ENCODE data around the gene CNTNAP5. TPM values are rescaled to one million over a fixed set of nuclear protein-coding genes. Genes with fewer than 3 reads are reported as not detected.

The CNTNAP5 gene
- total and polyA plus RNA-seq, 2 donors from 2014 or later, result 0.50 TPM; not detected in 1

DNA sequence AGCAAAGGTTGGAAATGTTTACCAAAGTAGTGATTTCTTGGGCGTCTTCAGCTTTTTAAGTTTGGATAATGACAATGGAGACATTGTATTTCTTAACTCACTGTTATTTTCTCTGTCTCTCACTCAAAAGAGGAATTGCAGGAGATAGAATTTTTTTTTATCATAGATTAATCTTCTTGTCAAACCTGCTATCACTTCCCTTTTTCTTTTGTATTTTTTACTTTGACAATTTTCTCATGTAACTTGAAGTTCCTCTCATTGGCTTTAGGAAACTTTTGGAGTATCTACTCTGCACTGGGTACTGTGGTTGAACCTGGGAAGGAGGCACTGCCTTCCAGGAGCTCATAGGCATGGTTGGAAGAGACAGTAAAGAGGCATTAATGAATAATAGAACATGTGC lies 489.1 kb downstream of the CNTNAP5 start:
- Histone ChIP-seq H3K9me3 (ENCODE audit: control insufficient read depth in 2 of 3, insufficient read depth in 1 of 3, low read length in 3 of 3) (peaks cover 0 to 2% (median 0%) of the 10 kb centered on the region in 3 donors), H3K27ac (ENCODE audit: low read depth in 2 of 2, low read length in 2 of 2) (no peak overlapping the region), H3K9ac (ENCODE audit: low read length in 3 of 3) (no peak overlapping the region), H3K27me3 (ENCODE audit: control insufficient read depth, insufficient read depth, low read length) (no peaks in the 10 kb centered on the region), H3K4me3 (ENCODE audit: low read length in 3 of 3) (no peak overlapping the region), H3K4me1 (ENCODE audit: control insufficient read depth in 2 of 3, insufficient read depth in 2 of 3, low read depth in 1 of 3, low read length in 3 of 3) (no peaks in the 10 kb centered on the region), H3K36me3 (ENCODE audit: control insufficient read depth in 2 of 3, insufficient read depth in 3 of 3, low read length in 3 of 3) (no peaks in the 10 kb centered on the region)
- TF ChIP-seq, protein P1, sequence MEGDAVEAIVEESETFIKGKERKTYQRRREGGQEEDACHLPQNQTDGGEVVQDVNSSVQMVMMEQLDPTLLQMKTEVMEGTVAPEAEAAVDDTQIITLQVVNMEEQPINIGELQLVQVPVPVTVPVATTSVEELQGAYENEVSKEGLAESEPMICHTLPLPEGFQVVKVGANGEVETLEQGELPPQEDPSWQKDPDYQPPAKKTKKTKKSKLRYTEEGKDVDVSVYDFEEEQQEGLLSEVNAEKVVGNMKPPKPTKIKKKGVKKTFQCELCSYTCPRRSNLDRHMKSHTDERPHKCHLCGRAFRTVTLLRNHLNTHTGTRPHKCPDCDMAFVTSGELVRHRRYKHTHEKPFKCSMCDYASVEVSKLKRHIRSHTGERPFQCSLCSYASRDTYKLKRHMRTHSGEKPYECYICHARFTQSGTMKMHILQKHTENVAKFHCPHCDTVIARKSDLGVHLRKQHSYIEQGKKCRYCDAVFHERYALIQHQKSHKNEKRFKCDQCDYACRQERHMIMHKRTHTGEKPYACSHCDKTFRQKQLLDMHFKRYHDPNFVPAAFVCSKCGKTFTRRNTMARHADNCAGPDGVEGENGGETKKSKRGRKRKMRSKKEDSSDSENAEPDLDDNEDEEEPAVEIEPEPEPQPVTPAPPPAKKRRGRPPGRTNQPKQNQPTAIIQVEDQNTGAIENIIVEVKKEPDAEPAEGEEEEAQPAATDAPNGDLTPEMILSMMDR (IDR thresholded peaks at IDR 0.05; ENCODE audit: borderline replicate concordance, extremely low read depth, insufficient read depth), result no peak
- intact Hi-C loops (cut with DNase I), result no loop called here
- DNase-seq (no peak), FAIRE-seq (no peak)

DNA sequence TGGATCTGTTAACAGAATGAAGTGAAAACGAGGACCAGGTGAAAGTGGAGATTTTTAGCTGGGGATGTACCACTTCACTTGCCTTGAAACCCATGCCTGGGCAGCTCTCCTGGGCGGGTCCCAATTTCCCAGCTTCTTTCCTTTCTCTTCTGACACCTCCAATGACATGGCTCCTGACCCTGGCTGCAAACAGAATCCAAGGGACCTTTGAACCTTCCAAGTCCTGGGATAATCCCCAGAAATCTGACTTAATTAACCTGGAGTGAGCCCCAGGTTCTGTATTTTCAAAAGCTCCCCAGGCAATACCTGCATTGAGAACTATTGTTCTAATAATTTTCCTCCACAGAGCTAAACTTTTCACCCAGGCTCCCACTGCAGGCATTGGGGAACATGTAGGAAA lies 495.9 kb downstream of the CNTNAP5 start:
- FAIRE-seq (no peak), DNase-seq (no peak)
- intact Hi-C loops (cut with DNase I), result no loop called here
- Histone ChIP-seq H3K4me1 (ENCODE audit: control insufficient read depth in 2 of 3, insufficient read depth in 2 of 3, low read depth in 1 of 3, low read length in 3 of 3) (no peaks in the 10 kb centered on the region), H3K9ac (ENCODE audit: low read length in 3 of 3) (no peak overlapping the region), H3K9me3 (ENCODE audit: control insufficient read depth in 2 of 3, insufficient read depth in 1 of 3, low read length in 3 of 3) (peaks cover 0 to 2% (median 0%) of the 10 kb centered on the region in 3 donors), H3K27ac (ENCODE audit: low read depth in 2 of 2, low read length in 2 of 2) (no peak overlapping the region), H3K4me3 (ENCODE audit: low read length in 3 of 3) (no peak overlapping the region), H3K36me3 (ENCODE audit: control insufficient read depth in 2 of 3, insufficient read depth in 3 of 3, low read length in 3 of 3) (no peaks in the 10 kb centered on the region), H3K27me3 (ENCODE audit: control insufficient read depth, insufficient read depth, low read length) (no peaks in the 10 kb centered on the region)
- TF ChIP-seq, protein P1 (IDR thresholded peaks at IDR 0.05; ENCODE audit: borderline replicate concordance, extremely low read depth, insufficient read depth), result no peak

DNA sequence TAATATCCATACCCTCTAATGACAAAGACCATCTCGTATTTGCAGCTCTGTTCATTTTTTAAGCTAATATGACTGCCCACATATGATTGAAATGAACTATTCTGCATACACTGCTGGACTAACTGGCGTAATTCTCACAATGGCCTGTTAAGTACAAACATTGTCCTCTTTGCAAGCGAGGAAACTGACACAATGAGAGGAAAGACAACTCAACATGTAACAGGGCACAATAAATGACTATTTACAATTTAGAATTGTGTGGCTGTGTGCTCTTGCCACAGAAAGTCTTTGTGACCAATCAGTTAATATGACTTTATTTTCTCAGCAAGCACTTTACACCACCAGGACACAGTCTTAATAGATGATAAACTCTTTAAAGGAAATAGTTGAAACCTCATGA lies 498.0 kb downstream of the CNTNAP5 start:
- H3K36me3 ChIP-seq (ENCODE audit: control insufficient read depth in 2 of 3, insufficient read depth in 3 of 3, low read length in 3 of 3), result no peaks in the 10 kb centered on the region
- no peak overlapping the region for H3K27ac ChIP-seq (ENCODE audit: low read depth in 2 of 2, low read length in 2 of 2)
- H3K4me1 ChIP-seq (ENCODE audit: control insufficient read depth in 2 of 3, insufficient read depth in 2 of 3, low read depth in 1 of 3, low read length in 3 of 3), result no peaks in the 10 kb centered on the region
- no peak overlapping the region for H3K9ac ChIP-seq (ENCODE audit: low read length in 3 of 3)
- no peaks in the 10 kb centered on the region for H3K9me3 ChIP-seq (ENCODE audit: control insufficient read depth in 2 of 3, insufficient read depth in 1 of 3, low read length in 3 of 3)
- FAIRE-seq, result no peak
- TF ChIP-seq, protein P1 (IDR thresholded peaks at IDR 0.05; ENCODE audit: borderline replicate concordance, extremely low read depth, insufficient read depth), result no peak
- H3K4me3 ChIP-seq (ENCODE audit: low read length in 3 of 3), result no peak overlapping the region
- DNase-seq, result no peak
- no peaks in the 10 kb centered on the region for H3K27me3 ChIP-seq (ENCODE audit: control insufficient read depth, insufficient read depth, low read length)
- intact Hi-C loops (cut with DNase I), result no loop called here
